NCI-H2227 (cell line): ENCODE data around the gene SEMA5A.

ENCODE experiments used
- DNase-seq: peaks from one replicate; lab custom pipeline; 2025; ENCODE audit not compliant: unreplicated experiment; lab: John Stamatoyannopoulos, UW

Gene SEMA5A

DNA sequence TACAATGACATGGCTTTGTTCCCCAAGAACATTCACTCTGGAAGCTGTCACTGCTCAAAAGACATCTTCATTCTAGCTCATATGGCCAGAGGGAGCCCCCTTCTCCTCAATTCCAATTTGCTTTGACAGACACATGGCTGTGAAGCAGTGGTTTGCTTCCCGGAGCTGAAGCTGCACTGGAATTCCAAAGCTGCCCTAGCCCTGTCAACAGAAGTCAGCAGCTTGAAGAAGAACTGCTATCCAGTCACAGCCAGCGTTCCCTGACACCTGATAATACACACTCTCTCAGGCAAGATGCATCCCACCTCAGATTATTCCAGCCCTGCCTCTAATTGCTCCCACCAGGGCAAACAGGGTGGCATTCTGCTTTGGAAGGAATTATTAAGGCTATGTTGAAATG lies 93.7 kb downstream of the SEMA5A start:
- no peak for DNase-seq

DNA sequence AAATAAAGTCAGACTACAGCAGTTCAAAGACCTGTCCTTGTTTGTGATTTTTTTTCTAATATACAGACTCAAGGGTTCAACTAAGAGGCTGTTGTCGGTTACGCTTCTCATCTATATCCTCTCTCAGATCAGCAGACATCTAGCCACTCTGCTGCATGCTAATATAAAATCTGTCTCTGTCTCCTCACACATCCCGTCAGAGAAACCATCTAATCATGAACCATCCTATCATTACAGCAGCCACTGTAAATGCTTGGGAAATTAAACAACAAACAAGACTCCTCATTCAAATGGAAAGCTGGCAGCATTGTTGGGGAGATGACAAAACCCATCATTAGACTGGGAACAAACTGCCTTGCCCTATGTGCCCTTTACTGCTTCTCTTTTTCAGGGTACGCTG lies 94.8 kb downstream of the SEMA5A start:
- no peak for DNase-seq

DNA sequence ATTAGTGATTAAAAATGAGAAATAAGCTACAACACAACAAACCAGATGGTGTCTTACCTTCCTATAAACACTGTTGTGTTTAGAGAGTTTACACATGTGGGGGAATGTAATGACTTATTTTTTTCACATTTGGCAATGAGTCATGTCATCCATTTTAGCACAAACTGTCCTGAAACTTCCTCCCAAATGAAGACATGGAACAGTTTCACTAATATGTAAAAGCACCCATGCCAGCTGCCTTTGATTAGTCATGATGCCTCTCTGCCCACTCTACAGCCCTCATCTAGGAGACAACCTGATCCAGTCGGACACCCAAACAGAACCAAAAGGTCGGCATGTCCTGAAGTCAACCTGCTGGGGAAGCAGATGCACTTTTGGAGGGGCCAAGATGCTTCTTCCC lies 98.2 kb downstream of the SEMA5A start:
- DNase-seq, result no peak

DNA sequence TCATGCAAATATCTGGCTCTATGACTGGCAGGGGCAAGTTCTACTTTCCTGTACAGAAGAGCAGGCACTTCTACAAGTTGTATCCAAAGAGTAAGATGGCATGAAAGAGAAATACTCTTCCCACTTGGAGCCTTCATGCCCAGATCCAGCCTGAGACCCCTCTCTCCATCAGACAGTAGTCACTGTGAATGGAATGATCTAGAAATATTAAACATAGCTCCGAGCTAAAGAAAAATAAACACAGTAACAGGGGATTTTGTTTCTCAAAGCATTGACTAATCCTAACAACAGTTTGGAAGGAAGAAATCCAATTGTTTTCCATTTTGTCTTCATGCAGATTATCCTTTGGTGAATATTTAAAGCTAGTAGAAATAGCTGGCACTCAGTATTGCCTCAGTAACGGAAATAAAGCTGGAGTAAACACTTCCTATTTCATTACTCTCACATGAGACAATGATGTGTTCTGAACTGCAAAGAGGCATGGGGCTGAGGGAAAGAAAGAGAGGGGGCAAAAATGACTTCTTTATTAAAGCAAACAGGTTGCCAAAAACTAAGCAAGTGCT lies 100.0 kb downstream of the SEMA5A start:
- DNase-seq, result no peak

DNA sequence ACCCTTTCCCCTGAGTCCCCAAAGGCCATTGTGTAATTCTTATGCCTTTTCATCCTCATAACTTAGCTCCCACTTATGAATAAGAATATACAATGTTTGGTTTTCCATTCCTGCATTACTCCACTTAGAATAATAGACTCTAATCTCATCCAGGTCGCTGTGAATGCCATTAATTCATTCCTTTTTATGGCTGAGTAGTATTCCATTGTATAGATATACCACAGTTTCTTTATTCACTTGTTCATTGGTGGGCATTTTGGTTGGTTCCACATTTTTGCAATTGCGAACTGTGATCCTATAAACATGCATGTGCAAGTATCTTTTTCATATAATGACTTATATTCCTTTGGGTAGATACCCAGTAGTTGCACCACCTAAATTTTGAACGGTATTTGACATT lies 101.5 kb downstream of the SEMA5A start:
- no peak for DNase-seq

DNA sequence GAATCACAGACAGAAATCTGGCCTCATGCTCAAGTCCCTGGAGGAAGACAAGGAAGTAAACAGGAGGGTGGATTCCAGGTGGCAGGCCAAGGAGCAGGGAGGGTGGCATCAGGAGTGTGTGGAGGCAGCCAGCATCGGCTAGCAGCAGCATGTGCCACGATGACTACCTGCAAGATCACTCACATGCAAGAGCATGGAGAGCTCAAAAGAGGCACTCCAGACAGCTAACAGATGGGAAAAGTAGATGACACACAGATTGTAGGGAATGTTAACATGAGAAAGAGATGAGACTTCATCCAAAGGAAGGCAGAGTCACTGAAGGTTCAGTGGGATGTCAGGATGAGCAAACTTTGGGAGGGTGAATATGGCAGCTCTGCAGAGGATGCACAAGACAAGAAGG lies 104.3 kb downstream of the SEMA5A start:
- no peak for DNase-seq

DNA sequence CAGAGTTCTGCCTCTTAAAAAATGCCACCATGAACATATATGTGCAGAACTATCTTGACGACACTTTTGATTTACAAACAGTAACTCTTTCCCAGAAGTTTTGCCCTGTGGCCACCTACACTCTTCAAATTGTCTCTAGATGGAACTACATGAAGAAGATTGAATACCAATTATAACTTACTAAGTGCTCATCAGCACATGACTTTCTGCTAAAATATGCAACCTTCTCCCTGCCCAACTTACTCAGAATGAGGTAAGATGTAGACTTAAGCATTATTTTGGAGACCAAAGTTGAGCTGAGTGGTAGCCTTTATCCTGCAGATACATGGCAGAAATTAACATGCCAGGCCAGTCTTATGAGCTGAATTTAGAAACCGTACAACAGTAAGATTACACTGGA lies 105.4 kb downstream of the SEMA5A start:
- no peak for DNase-seq

DNA sequence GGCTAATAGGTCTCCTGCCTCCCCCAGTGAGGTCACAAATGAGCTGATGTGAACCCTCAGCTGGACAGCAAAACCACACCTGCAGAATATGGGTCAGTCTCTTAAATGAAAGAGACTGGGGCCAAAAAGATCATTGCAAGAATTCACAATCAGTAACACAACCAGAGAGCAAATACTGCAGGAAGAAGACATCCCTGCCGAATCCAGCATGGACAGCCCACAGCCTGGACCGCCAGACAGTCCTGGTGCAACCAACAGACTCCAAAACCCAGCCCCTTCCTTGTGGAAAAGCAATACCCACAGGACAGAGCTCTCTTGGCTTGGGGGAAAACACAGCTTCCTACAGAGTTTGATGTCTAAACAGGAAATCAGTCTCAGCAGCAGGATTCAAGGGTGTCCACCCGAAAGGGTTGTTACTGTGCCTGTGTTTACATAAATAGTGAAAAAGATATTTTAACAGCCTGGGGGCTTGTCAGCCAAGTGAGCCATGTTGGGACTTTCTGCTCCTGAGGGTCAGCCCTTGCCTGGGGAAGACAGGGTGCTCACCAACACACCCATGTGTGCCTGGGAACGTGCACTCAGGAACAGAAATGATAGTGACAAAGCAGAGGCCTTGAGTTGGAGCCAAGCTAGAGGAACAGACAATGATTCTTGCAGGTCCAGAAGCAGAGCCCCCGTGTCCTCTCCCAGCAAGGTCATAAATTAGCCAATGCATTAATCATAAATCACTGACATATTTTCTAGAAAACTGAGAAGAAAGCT lies 106.2 kb downstream of the SEMA5A start:
- DNase-seq, result no peak

DNA sequence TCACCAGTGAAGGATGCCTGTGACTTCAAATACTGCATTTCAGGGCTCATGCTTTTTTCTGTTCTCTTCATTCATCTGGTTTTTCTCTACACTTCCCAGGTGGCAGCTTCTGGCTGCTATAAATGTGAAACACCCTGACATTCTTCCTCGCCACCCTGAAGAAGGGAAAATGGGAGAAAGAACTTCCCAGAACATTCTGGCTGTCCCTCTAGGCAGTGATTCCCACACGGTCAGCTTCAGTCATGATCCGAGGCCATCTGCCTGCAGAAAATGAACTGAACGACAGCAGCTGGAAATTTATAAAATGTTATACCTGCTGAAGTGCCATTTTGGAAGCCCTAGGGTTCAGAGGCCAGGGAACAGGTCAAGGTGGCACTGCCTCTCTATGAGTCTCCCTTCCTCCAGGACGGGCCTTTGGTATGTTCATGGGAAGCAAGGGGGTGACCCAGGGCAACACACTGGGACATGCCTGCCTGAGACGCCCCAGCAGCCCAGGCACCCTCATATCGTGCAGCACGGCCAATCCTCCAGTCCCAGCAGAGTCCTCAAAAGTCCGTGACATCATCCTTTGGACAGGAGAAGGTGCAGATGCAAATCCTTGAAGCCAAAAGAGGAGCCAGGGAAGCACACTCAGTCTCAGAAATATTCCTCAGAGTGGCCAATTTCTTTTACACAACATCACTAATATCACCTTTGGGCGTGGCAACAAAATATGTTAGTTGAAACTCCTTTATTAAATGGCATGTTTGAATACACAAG lies 107.1 kb downstream of the SEMA5A start:
- DNase-seq, result no peak

DNA sequence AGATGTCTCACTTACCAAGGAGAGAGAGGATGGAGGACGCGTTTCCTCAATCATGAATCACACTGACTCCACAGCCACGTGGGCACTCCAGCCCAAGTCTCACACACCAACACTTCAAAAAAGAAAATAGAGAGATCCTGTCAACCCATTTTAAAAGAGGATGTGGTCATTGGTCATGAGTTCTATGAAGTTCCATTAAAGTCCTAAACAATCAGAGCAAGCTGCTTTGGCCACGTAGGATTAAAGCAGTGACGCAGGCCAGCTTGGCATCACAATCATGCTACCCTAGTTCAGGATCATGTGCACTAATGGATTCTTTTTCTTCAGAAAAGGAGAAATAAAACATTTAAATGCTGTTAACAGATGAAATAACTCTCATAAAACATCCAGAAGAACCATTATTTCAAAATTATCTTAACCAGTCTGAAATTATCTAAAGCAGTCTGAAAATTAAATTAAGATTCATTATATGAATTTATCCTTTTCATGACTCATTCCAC lies 108.1 kb downstream of the SEMA5A start:
- DNase-seq, result no peak

DNA sequence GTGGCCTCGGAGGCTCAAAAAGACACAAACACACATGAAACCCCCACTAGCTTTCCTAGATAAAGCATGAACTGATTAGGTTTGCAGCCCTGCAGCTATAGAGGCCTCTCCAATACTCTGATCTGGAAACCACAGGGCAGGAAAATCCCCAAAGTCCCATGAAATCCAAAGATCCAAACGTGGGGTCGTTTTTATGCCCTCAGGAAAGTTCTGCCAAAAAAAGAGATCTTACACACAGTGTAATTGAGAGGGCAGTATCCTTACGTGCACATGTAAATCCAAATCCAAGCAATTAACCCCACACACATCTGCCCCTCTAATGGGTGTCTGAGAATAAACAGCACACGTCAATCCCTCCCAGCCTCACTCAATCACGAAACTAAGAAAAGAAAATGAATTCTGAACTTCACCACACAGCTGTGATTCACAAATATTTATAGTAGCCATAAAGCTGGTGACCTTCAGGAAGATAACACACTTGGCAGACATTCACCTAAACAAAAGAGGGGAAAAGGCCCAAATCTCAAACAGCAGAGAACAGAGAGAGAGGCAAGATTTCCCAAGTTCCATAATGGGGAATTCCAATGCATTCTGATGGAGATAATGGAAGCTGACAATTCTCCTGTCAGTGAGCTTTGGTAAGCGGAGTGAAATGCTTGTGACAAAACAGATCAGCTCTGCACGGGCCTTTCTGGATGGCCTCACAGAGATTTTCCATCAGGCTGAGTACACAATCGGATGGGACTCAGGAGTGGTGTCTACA lies 114.2 kb downstream of the SEMA5A start:
- no peak for DNase-seq

DNA sequence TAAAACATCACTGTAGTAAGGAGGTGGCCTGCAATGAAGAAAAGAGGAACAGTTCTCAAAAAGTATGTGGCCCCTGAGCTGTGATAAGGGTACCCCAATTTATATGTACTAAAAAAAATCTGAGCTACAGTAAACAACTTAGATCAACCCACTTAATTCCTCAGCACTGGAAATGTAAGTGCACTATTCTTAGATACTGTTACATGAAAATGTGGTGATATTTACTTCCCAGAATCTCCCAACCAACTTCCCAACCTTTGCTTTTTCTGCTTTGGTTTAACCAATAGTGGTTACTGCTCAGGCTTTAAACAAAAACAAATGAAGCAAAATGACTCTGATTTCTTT lies 114.8 kb downstream of the SEMA5A start:
- no peak for DNase-seq

DNA sequence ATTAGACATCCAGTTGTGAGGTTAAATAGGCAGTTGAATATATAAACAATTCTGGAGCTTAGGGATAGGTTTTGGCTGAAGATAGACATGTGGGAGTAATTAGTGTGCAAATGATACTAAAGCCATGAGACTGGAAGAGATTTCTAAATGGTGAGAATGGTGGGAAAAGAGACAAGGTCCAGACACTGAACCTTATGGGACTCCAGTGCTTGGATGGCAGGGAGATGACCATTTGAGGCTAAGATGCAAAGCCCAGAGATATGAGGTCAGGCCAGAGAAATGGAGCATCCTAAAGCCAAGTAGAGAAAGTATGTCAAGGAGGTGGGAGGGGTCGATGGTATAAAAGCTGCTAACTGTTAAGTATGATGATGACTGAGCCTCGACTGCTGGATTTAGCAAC lies 115.6 kb downstream of the SEMA5A start:
- no peak for DNase-seq

DNA sequence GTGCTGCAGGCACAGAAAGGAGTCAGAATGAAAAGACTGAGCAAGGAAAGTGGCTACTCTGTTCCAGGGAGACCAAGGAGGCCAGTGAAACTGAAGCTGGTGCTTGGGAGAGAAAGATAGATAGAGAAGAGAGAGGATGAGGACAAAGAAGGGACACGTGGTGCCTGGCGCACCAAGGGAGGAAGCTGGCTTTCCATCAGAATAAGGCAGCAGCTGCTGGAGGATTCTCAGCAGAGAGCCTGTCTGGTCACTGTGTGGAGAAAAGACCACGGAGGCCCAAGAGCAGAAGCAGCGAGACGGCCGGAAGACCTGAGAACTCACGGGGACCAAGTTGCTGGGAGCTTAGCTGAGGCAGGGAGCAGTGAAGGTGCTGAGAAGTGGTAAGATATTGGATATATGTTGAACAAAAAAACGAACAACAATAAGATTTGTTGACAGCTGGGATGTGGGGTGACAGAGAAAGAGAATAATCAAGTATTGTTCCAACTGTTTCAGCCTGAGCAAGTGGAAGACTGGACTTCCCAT lies 116.1 kb downstream of the SEMA5A start:
- DNase-seq, result no peak

DNA sequence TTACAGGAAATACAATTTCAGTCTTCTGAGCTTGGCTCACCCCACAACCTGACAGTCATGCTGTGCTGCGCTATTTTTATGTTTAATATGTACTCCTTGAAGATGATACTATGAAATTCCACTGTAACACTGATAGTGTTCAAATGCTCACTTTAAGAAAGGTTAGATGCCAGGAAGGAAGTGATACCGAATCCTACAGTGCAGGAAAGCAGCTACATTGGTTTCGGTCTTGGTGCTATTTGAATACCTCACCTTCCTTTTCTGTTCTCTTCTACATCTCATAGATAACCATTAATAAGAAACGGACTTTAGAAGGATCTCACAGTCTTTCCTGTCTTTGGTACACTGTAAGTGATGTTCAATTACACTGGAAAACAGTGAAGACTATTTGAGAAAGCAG lies 117.6 kb downstream of the SEMA5A start:
- DNase-seq, result no peak

DNA sequence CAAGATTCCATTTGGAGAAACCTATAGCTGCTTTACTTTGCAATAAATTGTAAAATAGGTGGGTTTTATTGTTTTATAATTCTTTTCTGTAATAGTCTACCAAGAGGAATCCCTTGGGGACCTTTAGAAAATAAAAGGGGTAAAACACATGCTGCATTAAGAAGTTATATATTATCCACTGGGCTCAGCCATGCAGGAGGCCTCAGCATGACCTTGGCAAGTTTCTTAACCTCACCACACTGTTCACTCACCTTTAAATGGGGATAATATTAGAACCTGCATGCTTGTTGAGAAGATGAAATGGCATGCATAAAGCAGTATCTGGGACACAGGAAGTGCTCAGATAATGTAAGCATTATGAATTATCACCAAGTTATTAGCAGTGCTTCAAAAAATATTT lies 120.2 kb downstream of the SEMA5A start:
- DNase-seq, result no peak

DNA sequence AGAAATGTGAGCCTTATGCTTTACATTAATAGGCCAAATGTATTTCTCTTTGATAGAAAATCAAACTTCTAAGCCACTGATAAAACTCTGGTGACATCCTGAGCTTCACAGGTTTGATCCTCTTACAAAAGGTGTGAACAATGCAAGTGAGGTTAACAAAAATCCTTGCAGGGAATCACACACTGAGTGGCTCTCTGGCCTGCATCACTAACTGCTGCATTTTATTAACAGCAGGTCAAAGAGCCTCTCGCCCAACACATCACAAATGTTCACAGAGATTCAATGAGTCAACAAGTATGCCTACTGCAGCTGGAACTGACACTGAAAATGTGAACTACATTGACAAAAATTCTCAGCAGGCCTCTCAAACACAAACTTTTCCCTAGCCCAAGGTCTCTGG lies 122.3 kb downstream of the SEMA5A start:
- no peak for DNase-seq

DNA sequence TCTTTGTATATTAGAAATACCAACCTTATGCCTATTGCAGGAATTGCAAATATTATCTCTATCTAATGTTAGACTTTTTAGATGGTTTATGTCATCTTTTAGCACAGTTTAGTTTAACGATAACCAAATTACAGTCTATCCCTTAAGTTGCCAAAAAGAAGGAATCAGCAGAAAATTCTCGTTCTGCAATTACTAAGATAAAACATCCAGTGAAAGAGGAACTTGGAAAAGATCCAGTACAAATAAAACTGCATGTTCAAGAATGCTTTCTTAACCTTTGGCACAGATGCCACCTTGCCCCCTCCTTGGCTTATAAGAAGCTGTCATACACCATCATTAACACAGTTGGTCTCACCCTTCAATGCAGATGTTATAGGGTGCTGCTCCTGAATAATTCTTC lies 124.0 kb downstream of the SEMA5A start:
- DNase-seq, result no peak

DNA sequence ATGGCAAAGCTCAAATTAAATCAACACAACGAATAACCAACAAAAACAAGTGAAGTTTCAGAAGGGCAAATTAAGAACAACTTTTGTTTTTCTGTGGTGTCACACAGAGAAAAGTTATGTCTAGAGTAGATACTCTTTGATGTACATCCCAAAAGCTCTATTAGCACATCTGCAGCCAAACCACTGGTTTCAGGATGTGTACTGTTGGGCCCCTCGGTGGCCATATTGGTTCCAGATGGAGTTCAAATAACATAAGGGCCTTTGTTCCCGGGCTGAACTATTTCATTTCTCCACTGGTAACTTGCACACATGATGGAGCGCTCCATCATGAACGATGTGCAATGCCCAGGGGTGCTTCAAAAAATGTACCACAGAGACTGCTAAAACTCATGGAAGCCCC lies 126.1 kb downstream of the SEMA5A start:
- DNase-seq, result no peak

DNA sequence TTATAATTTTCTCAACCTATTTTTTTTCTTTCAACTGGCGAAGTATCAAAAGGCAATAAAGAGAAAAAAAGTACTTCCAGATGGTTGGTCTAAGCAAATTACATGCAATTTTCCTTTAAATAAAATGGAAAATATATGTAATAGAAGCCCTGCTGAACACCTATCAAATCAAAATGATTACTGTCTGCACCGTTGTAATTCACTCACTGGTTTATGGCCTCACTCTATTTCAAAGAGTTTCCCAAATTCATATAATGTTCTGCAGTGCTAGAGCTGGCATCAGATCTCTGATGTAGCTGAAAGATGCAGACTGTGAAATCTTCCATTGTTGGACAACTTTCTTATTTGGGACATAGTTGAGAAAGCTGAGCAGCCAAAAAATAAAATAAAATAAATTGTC lies 130.3 kb downstream of the SEMA5A start:
- DNase-seq, result no peak

DNA sequence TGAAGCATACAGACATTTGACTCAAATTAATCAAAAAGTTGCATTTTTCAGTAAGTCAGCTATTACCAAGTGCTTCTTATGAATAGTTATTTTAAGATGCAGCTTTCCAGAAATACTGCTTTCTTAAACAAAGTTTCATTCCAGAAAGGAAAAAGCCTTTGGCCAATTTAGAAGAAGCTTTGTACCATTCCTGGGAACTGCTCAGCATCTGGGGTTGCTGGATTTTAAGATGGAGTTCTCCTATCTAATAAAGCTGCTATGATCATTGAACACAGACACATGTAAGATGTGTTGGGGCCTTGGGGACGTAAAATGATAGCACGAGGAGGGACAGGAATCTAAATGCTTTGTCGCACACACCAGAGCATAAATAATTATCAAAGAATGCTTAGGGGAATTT lies 130.8 kb downstream of the SEMA5A start:
- no peak for DNase-seq
